Measurements from ENCODE around the gene KCNA3.

DNA sequence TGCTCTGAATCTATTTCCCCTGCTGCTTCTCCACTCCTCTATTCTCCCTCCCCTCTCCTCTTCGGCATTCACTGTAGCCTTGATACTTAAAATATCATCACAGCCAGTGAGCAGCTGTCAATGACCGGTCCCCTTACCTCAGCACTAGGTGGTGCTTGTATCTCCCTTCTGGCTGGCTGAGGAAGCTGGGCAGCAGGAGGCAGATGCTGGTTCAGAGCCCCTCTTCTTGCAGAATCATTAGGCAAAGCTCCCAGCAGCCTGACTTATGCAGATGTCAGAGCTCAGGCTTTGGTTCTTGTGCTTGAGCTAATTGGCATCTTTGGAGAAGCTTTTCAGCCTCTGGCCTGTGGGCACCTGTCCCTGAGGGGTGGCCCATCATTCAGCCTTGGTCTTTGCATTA, 36.7 kb downstream of the KCNA3 start:
- no peak for TF ChIP-seq CTCF (conservative IDR thresholded peaks at IDR 0.05; ENCODE audit: low read depth, low read length)
- no peak for TF ChIP-seq POLR2A (IDR thresholded peaks at IDR 0.05; ENCODE audit: low read depth, low read length)
- TF ChIP-seq RAD21 (IDR thresholded peaks at IDR 0.05; ENCODE audit: low read length), result no peak
- no peak for TF ChIP-seq MAFK (IDR thresholded peaks at IDR 0.05; ENCODE audit: low read depth, low read length)
- TF ChIP-seq MAZ (IDR thresholded peaks at IDR 0.05; ENCODE audit: borderline replicate concordance, low read depth, low read length), result no peak
- no peak for TF ChIP-seq MXI1 (IDR thresholded peaks at IDR 0.05; ENCODE audit: borderline replicate concordance, low read depth, low read length)
- no peak for TF ChIP-seq FOS (IDR thresholded peaks at IDR 0.05; ENCODE audit: low read depth, low read length)
- TF ChIP-seq BHLHE40 (IDR thresholded peaks at IDR 0.05; ENCODE audit: low read depth, low read length), result no peak
- no peak for TF ChIP-seq ELK1 (IDR thresholded peaks at IDR 0.05; ENCODE audit: borderline replicate concordance, low read depth, low read length)
- TF ChIP-seq CEBPB (IDR thresholded peaks at IDR 0.05; ENCODE audit: low read depth, low read length), result no peak
- TF ChIP-seq CHD1 (IDR thresholded peaks at IDR 0.05; ENCODE audit: low read depth, low read length), result no peak
- TF ChIP-seq SMC3 (IDR thresholded peaks at IDR 0.05; ENCODE audit: low read depth, low read length), result no peak
